Suppressor macrophage treated with lipopolysaccharide for 4 hours (primary cell): ENCODE measurements around the gene TIMM13.

ENCODE experiments used
- DNase-seq: peaks from one replicate; pipeline ENCODE4 v3.0.0-alpha.2; 2020

Gene TIMM13

DNA sequence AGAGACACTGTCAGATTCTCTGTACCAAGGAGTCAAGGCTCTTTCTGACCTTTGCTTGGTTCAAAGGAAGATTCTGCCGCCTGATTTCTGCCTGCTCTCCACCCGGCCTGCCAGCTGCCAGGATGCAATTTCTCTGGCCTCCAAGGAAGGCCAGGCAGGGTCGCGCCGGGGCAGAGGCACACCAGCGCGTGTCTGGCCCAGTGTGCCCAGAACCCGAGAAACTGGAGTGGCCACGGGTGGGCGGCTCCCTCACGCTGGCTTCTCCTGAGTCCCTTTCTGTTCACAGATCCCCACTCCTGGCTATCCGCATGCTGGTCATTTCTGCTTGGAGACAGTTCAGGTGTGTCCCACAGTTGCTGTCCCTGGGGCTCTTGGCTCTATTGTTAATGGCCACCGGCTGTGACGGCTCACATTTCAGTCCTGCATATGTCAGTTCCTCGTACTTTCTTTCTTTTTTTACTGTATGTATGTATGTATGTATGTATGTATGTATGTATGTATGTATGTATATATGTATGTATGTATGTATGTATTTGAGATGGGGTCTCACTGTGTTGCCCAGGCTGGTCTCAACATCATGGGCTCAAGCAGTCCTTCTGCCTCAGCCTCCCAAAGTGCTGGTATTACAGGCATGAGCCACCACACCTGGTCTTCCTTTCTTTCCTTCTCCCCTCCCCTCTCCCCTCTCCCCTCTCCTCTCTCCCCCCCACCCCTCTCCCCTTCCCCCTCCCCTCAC, 50.4 kb downstream of the TIMM13 start:
- DNase-seq: no peak
